Neuronal stem cell (in vitro differentiated cells): ENCODE results near the gene CCR9.

Experiments
- DNase-seq: peaks from one replicate; pipeline ENCODE4 v3.0.0-alpha.2; 2013; ENCODE audit warnings: low spot score
- H2AFZ ChIP-seq: one replicate; pipeline ENCODE4 v1.6.1; 2013; ENCODE audit warnings: mild to moderate bottlenecking, low read length, inconsistent platforms
- H2AK5ac ChIP-seq: 2 replicates; pipeline ENCODE4 v1.6.1; 2013; ENCODE audit warnings: low read depth, mild to moderate bottlenecking, inconsistent platforms, low read length, moderate library complexity, mixed read lengths
- H2BK120ac ChIP-seq: 2 replicates; pipeline ENCODE4 v1.6.1; 2013; ENCODE audit warnings: low read depth, mild to moderate bottlenecking, inconsistent platforms, low read length, moderate library complexity, mixed read lengths
- H2BK12ac ChIP-seq: one replicate; pipeline ENCODE4 v1.6.1; 2013; ENCODE audit warnings: low read length, inconsistent platforms
- H2BK15ac ChIP-seq: 2 replicates; pipeline ENCODE4 v1.6.1; 2013; ENCODE audit warnings: mild to moderate bottlenecking, low read length, inconsistent platforms, mixed read lengths
- H2BK5ac ChIP-seq: one replicate; pipeline ENCODE4 v1.6.1; 2013; ENCODE audit warnings: inconsistent platforms, mild to moderate bottlenecking, low read length, moderate library complexity
- H3K14ac ChIP-seq: one replicate; pipeline ENCODE4 v1.6.1; 2013; ENCODE audit warnings: low read length, inconsistent platforms
- H3K18ac ChIP-seq: 2 replicates; pipeline ENCODE4 v1.6.1; 2013; ENCODE audit warnings: low read length, inconsistent platforms
- H3K23ac ChIP-seq: 2 replicates; pipeline ENCODE4 v1.6.1; 2013; ENCODE audit warnings: low read depth, mild to moderate bottlenecking, mixed read lengths, low read length, inconsistent platforms; ENCODE audit not compliant: poor library complexity
- H3K27ac ChIP-seq: replicated peaks from 3 replicates; pipeline ENCODE4 v1.5.1; 2013; ENCODE audit warnings: low read length, inconsistent platforms
- H3K27me3 ChIP-seq, 3 experiments: 2 replicates each; pipeline ENCODE4 v1.6.1; 2013; ENCODE audit warnings: low read length in 3 of 3, mild to moderate bottlenecking in 2 of 3, inconsistent platforms in 1 of 3, low read depth in 1 of 3, mixed read lengths in 1 of 3, moderate library complexity in 1 of 3; ENCODE audit not compliant: control insufficient read depth in 3 of 3, insufficient read depth in 3 of 3
- H3K36me3 ChIP-seq, 2 donors: replicated peaks in 1 of 2; 2 replicates each; pipeline ENCODE4 v1.6.1; 2013; ENCODE audit warnings: low read length in 2 of 2; ENCODE audit not compliant: control insufficient read depth in 2 of 2, insufficient read depth in 2 of 2
- H3K4ac ChIP-seq: 2 replicates; pipeline ENCODE4 v1.6.1; 2013; ENCODE audit warnings: inconsistent platforms, mild to moderate bottlenecking, low read length, moderate library complexity
- H3K4me1 ChIP-seq, 2 donors: 1 replicate in 1 of 2; 2 replicates in 1 of 2; pipeline ENCODE4 v1.6.1; 2013; ENCODE audit warnings: low read length in 2 of 2, low read depth in 1 of 2; ENCODE audit not compliant: control insufficient read depth in 2 of 2, insufficient read depth in 1 of 2
- H3K4me2 ChIP-seq: one replicate; pipeline ENCODE4 v1.6.1; 2013; ENCODE audit warnings: mild to moderate bottlenecking, low read length, inconsistent platforms; ENCODE audit not compliant: insufficient read depth, poor library complexity, severe bottlenecking
- H3K4me3 ChIP-seq, 2 donors: 2 replicates each; pipeline ENCODE4 v1.5.1; 2013; ENCODE audit warnings: low read length in 2 of 2, mild to moderate bottlenecking in 2 of 2, inconsistent platforms in 1 of 2, moderate library complexity in 1 of 2
- H3K79me1 ChIP-seq: one replicate; pipeline ENCODE4 v1.6.1; 2013; ENCODE audit warnings: low read depth, mild to moderate bottlenecking, inconsistent platforms, low read length, moderate library complexity
- H3K9ac ChIP-seq: one replicate; pipeline ENCODE4 v1.6.1; 2013; ENCODE audit warnings: mild to moderate bottlenecking, low read depth, low read length, inconsistent platforms; ENCODE audit not compliant: poor library complexity
- H3K9me3 ChIP-seq, 2 donors: replicated peaks in 1 of 2; 2 replicates each; pipeline versions ENCODE3 to v1.6.1; 2013; ENCODE audit warnings: low read length in 2 of 2, mild to moderate bottlenecking in 2 of 2, inconsistent platforms in 1 of 2, low read depth in 1 of 2, mixed read lengths in 1 of 2, moderate library complexity in 1 of 2; ENCODE audit not compliant: control insufficient read depth in 2 of 2, insufficient read depth in 1 of 2
- H4K8ac ChIP-seq: one replicate; pipeline ENCODE4 v1.6.1; 2013; ENCODE audit warnings: low read depth, mild to moderate bottlenecking, inconsistent platforms, low read length, moderate library complexity
- H4K91ac ChIP-seq: one replicate; pipeline ENCODE4 v1.6.1; 2013; ENCODE audit warnings: low read length, low read depth, mild to moderate bottlenecking, inconsistent platforms; ENCODE audit not compliant: poor library complexity
- WGBS, 2 donors: extraction: QIAGEN DNeasy Blood & Tissue Kit; methylation state at CpG; one replicate each; pipeline ENCODE4 v1.1.7; 2013; ENCODE audit warnings: missing lambda C conversion rate in 2 of 2, mixed read lengths in 1 of 2; ENCODE audit not compliant: insufficient read length in 2 of 2, insufficient replicate concordance in 1 of 2; ENCODE audit errors: extremely low coverage in 2 of 2; 5-methylcytosine and 5-hydroxymethylcytosine counted together

CCR9 gene

DNA sequence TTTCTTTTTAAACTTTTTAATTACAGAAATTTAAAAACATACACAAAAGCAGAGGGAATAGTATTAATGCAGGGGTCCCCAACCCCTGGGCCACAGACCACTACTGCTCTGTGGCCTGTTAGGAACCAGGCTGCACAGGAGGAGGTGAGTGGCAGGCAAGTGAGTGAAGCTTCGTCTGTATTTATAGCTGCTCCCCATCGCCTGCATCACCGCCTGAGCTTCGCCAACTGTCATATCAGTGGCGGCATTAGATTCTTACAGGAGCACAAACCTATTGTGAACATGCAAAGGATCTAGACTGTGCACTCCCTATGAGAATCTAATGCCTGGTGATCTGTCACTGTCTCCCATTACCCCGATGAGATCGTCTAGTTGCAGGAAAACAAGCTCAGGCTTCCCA, 22.4 kb downstream of the CCR9 start:
- Histone ChIP-seq H3K4me2 (no peak overlapping the region), H2BK5ac (no peak overlapping the region), H3K14ac (no peak overlapping the region), H4K91ac (no peak overlapping the region), H2AK5ac (no peak overlapping the region), H3K9me3 (no peaks in the 10 kb centered on the region), H2AFZ (no peak overlapping the region), H2BK120ac (no peak overlapping the region), H2BK15ac (no peak overlapping the region), H3K4me1 (no peaks in the 10 kb centered on the region), H3K23ac (no peak overlapping the region), H2BK12ac (no peak overlapping the region), H3K27ac (no peak overlapping the region), H3K4me3 (no peak overlapping the region), H4K8ac (no peak overlapping the region), H3K79me1 (no peaks in the 10 kb centered on the region), H3K27me3 (no peaks in the 10 kb centered on the region), H3K18ac (no peak overlapping the region), H3K36me3 (no peaks in the 10 kb centered on the region), H3K9ac (no peak overlapping the region), H3K4ac (no peak overlapping the region)
- DNase-seq, result no peak
- no CpG with 5 or more reads among the region's 7 CpGs for WGBS, 2 donors

DNA sequence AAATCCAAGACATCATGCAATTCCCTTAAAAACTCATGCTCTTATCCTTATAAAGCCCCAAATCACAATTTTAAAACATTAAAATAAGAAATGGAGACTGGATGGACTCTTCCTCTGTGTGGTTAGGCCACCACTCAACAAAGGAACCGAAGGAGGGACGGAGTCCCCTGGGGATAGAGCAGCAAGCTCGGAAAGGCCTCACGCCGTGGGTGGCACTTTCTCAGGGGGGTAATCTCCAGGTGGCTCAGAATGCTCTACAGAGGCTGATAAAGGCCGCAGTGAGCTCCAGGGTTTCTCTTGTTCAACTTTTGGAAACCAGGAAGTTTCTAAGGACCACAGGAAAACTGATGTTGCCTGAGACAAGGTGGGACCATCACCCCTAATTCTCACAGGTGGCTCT, 23.2 kb downstream of the CCR9 start:
- no peak overlapping the region for H2AFZ ChIP-seq
- H3K9ac ChIP-seq, result no peak overlapping the region
- H4K91ac ChIP-seq, result no peak overlapping the region
- H2BK120ac ChIP-seq, result no peak overlapping the region
- no peak overlapping the region for H4K8ac ChIP-seq
- H3K14ac ChIP-seq, result no peak overlapping the region
- no peak for DNase-seq
- no CpG with 5 or more reads among the region's 6 CpGs for WGBS, 2 donors
- no peak overlapping the region for H3K27ac ChIP-seq
- H2BK5ac ChIP-seq, result no peak overlapping the region
- no peak overlapping the region for H3K4me3 ChIP-seq
- no peak overlapping the region for H3K18ac ChIP-seq
- no peaks in the 10 kb centered on the region for H3K79me1 ChIP-seq
- no peak overlapping the region for H2BK15ac ChIP-seq
- no peaks in the 10 kb centered on the region for H3K27me3 ChIP-seq
- no peaks in the 10 kb centered on the region for H3K9me3 ChIP-seq
- no peak overlapping the region for H3K4me2 ChIP-seq
- no peak overlapping the region for H2AK5ac ChIP-seq
- no peak overlapping the region for H3K23ac ChIP-seq
- no peak overlapping the region for H3K4ac ChIP-seq
- H3K4me1 ChIP-seq, result no peaks in the 10 kb centered on the region
- H2BK12ac ChIP-seq, result no peak overlapping the region
- no peaks in the 10 kb centered on the region for H3K36me3 ChIP-seq

DNA sequence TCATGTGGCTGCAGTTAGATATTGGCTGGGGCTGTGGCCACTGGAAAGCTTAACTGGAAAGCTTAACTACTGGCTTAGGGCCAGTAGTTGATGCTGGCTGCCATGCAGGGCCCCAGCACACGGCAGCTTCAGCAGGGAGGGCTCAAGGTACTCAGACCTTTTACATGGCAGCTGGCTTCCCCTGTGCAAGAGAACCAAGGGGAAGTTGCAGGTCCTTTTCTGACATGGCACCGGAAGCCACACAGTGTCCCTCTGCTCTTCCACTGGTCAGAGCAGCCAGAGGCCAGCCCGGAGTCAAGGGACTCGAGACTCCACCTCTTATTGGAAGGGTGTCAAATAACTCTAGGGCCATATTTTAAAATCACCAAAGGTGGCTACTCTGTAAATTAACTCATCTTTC, 24.5 kb downstream of the CCR9 start:
- no peak overlapping the region for H3K4me3 ChIP-seq
- H3K27ac ChIP-seq, result no peak overlapping the region
- no peaks in the 10 kb centered on the region for H3K27me3 ChIP-seq
- H3K4me2 ChIP-seq, result no peak overlapping the region
- H2BK15ac ChIP-seq, result no peak overlapping the region
- no peak for DNase-seq
- H3K14ac ChIP-seq, result no peak overlapping the region
- no peak overlapping the region for H3K18ac ChIP-seq
- no peaks in the 10 kb centered on the region for H3K79me1 ChIP-seq
- no peak overlapping the region for H2BK12ac ChIP-seq
- no peak overlapping the region for H4K8ac ChIP-seq
- peaks cover 6 to 7% of the 10 kb centered on the region in 2 donors for H3K4me1 ChIP-seq
- no peak overlapping the region for H3K23ac ChIP-seq
- no peaks in the 10 kb centered on the region for H3K9me3 ChIP-seq
- H4K91ac ChIP-seq, result no peak overlapping the region
- H2BK5ac ChIP-seq, result no peak overlapping the region
- H3K36me3 ChIP-seq, result no peaks in the 10 kb centered on the region
- no CpG with 5 or more reads among the region's 4 CpGs for WGBS, 2 donors
- H3K4ac ChIP-seq, result no peak overlapping the region
- no peak overlapping the region for H2BK120ac ChIP-seq
- H2AFZ ChIP-seq, result no peak overlapping the region
- no peak overlapping the region for H2AK5ac ChIP-seq
- no peak overlapping the region for H3K9ac ChIP-seq

DNA sequence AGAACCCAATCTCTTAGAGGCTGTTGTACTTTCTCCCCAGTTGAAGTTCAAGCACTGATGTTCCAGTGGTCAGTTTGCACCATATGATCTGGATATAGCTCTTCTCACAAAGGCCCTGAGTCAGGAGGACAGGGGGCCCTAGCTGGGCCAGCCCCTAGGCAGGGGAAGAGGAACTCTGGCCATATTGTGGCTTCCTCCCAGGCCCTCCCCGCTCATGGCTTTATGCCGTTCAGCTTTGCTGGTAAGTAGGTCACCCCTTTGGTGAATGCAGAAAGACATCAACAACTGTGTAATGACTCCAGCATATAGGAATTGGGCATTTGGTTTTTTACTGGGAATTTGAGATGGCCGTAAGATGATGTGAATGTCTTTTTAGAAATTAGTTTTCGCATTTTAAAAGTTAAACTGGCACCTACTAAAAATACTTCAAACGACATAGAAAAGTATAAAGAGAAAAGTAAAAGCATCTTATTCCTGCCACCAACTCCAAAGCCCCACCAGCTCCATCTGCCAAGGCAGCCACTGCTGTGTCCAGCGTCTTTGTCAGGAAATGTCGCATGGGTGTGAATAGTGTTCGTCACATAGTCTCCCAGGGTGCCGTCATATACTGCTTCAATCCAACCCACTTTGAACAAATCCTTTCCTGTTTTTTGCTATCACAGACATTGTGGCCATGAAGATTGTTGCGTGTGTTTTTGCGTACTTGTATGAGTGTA, 25.3 kb downstream of the CCR9 start:
- no peaks in the 10 kb centered on the region for H3K79me1 ChIP-seq
- no peak overlapping the region for H3K9ac ChIP-seq
- WGBS, 2 donors, result no CpG with 5 or more reads among the region's 11 CpGs
- no peaks in the 10 kb centered on the region for H3K36me3 ChIP-seq
- H2AK5ac ChIP-seq, result no peak overlapping the region
- H3K4ac ChIP-seq, result no peak overlapping the region
- H2BK15ac ChIP-seq, result no peak overlapping the region
- no peak overlapping the region for H3K27ac ChIP-seq
- H3K9me3 ChIP-seq, result no peaks in the 10 kb centered on the region
- no peak overlapping the region for H4K91ac ChIP-seq
- no peak overlapping the region for H4K8ac ChIP-seq
- H2BK5ac ChIP-seq, result no peak overlapping the region
- no peak overlapping the region for H3K14ac ChIP-seq
- H3K4me1 ChIP-seq, result peaks cover 9 to 10% of the 10 kb centered on the region in 2 donors
- H3K4me2 ChIP-seq, result no peak overlapping the region
- no peak overlapping the region for H3K4me3 ChIP-seq
- H3K27me3 ChIP-seq, result no peaks in the 10 kb centered on the region
- H3K18ac ChIP-seq, result no peak overlapping the region
- no peak for DNase-seq
- H2BK120ac ChIP-seq, result no peak overlapping the region
- no peak overlapping the region for H2BK12ac ChIP-seq
- no peak overlapping the region for H2AFZ ChIP-seq
- no peak overlapping the region for H3K23ac ChIP-seq
